Left forelimb (tissue), 1 donor: Measurements from ENCODE around the gene LDB3.

Experiments used
- DNase-seq: peaks from one replicate; pipeline ENCODE4 v3.0.0-alpha.2; 2018; ENCODE audit warnings: low spot score

LDB3 gene

DNA sequence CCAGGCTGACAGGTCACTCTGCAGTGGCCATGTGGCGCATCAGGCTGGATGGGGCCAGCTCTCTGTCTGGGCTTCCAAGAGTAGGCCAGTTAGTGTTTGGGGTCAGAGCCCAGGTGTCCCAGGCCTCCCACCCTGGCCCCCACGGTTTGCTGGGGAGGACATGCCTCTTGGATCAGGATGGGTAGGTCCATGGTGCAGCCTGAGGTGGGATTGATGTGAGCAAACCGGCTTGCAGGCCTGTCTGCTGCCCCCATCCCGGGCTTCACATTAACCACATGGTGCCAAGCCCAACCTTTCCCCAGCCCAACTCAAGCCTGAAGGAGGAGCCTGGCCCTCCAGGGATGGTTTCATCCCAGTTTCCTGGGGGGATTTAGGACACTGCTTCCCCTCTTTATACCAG is 39.2 kb downstream of the LDB3 start:
- no peak for DNase-seq

DNA sequence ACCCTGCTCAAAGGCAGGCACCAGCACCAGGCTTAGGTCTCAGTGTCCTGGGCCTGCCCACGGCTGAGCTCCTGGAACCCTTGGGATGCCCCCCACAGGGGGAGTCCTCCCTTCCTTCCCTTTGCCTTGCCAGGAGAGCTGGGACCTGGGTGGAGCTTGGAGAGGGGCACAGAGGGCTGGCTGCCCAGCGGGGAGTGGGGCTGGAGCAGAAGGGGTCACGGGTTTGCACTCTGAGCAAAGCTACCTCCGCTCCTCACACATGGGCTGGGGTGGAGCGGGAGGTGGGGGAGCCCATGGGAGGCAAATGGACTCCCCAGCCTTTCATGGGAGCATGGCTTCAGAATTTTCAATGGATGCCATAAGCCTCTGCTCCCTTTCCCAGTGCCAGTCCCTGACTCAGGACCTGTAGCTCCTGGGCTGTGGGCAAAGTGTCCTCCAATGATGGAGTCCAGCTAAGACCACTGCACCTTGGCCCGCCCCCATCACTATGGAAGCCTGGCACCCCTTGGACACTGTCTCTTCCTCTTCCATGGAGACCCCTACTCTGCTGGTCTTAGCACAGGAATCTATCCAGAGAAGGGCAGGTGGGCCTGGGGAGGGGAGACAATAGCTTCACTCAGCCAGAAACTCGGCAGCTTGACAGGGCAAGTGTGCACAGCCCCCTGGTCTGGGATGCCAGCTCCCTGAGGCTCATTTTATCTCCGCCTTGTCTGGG is 39.9 kb downstream of the LDB3 start:
- no peak for DNase-seq

DNA sequence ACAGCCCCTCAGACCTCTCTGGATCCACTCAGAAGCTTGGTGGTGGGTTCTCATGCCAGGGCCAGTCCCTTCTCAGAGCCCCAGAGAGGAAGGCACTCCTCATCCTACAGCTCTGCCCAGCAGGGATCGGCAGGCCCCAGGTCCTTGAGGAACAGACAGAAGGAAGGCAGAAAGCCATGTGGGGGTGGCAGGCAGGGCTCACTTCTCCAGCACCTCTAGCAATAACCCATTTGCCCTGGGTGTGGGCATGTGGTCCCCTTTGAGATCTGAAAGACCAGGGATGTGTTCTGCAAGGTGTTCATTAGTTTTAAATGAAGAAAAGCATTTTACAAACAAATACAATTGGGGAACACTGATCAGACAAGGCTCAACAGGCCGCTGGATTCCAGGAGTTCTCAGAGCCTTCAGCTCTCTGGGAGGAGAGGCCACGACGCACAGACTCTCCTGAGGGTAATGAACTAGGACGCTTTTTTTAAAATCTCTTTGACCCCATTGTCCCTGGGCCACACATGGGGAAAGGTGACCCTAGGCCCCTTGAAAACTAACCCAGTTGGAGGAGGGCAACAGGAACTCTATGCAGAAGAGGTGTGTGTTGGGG is 40.6 kb downstream of the LDB3 start:
- DNase-seq = no peak

DNA sequence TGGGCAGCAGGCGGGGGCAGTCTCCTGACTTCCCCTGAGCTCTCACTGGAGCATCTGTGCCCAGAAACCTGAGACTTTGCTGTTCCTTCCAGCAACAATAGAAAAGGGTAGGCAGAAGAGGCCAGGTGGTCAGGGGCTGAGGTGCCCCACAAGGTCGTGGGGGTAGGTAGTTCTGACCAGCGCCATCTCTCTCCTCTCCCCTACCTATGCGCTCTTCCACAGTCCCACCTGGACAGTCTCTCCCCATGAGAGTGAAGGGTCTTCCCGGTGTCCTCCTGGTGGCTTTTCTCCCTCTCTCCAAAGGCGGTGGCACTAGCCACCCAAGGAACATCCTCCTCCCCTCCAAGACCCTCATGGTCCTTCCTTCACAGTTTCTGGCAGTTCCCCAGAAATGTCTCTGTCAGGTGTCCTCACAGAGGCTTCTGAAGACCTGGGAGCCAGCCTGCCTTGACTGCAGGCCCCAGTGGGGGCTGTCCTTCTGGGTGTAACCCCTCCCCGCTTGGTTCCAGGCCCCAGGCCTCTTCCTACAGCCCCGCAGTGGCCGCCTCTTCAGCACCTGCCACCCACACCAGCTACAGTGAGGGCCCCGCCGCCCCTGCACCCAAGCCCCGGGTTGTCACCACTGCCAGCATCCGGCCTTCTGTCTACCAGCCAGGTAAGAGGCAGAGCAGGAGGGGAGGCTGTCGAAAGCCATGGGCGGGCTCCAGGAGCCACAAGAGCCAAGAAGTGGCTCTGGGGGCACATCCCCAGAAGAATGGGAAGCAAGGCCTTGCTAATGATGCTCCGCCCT is 41.3 kb downstream of the LDB3 start:
- DNase-seq = no peak

DNA sequence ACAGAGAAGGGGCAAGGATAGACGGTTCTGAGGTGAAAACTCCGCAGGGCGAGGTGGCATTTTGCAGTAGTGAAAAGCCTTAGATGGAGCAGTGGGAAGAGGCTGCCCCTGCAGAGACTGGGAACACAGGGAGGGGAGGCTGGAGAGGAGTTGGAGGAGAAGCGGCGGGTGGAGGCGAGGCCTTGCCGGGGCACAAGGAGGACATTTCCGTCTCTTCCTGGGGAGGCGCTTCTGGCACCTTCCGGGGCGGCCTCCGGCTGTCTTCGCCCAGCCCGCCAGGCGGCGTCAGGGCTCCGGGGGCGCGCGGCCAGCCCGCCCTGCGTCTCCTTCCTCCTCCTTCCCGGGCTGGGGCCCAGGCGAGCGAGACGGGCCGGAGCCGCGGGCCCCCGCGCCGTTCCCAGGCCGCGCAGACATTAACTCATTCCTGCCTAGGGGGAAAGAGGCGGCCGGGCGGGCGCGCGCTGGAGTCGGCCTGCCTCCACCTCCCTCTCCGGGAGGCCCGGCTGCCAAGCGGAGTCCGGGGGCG is 42.7 kb downstream of the LDB3 start:
- peak; percentile 96 for DNase-seq

DNA sequence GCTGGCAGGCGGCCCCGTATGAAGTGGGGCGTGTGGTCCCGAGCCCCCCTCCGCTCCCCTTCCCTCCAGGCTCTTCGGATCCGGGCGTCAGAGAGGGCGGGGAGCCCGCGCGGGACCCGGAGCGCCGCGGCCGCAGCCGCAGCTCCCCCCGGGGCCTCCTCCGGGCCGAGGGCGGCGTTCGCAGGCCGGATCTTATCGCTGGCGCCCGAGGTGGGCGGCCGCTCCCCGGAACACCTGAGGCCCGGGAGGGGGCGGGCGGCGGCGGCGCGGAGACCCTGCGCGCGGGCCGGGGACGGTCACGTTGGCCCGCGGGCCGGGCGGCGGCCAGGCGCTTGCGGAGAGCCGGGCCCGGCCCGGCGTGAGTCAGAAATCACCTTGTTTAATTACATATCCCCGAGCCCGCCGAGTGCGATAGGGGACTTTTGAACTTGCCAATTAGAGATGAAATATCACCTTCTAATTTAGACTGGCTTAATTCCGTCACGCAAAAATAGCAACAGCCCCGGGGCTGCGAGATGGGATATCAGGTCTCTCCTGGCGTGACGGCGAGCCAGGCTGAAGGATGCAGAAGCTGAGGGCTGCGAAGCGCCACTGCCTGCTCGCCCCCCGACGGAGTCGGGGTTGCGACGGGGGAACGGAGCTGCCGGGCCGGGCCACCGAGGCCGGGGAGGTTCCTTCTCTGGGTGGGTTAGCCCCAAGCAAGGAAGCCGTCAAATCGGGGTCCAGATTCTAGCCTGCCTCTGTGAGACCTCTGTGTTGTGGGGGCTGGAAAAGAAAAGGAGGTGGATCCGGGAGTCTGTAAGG is 43.4 kb downstream of the LDB3 start:
- no peak for DNase-seq

DNA sequence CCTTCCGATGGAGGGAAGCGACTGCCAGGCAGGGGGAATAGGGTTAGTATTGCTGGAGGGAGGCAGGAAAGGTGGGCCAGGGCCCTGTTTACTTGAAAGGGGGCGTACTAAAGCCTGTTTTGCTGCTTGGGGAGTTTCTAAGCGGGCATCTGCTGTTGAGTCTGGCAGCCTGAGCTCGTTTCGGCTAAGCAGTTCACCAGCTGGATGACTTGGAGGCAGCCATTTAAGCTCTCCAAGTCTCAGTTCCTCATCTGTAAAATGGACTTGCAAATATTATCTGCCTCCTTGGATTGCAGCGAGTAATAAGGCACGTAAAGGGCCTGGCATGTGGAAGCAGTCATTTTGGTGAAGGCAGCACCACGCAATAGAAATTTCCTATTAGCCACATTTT is 44.0 kb downstream of the LDB3 start:
- no peak for DNase-seq

DNA sequence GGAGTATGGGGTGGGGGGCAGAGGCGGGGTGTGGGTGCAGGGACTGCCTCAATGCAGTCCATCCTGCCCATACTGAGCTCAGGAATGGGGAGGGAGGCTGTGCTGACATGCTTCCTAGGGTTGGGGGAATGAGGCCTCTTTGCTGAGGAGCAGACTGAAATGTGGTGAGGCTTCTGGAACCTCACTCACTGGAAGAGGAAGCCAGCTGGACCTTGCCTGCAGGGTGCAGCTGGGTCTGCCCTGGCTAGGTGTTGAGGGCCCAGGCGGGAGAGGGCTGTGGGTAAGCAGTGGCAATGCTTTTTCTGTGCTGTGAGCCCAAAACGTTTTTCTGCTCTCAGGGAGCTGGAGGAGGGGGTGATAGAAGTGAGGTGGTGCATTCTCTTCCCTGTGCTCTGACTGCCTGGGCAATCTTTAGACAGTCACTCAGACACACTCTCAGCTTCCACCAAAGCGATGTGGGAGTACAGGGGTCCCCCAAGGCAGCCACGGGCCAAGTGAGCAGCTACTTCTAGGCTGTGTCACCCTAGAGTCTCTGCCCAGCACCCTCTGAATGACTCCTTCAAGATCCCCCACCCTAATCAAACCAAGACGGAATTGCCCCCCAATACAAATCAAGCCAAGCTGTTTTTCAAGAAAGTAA is 47.0 kb downstream of the LDB3 start:
- no peak for DNase-seq

DNA sequence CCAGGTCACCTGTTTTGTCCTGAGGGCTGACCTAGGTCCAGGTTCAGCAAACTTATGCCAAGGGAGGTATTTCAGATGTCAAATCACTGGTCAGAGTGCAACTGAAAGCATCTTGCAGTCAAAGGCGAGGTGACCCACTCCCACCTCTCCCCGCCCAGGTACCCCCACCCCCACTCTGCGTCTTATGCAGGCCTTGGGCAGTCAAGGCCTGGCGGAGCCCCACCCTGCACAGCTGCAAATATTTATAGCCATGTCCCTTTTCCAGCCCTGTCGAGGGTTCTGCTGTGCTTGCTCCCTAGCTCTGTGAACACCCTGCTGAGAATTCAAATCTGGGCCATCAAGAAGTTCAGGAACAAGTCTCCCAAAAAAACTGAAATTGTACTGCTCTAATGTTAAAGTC is 47.5 kb downstream of the LDB3 start:
- DNase-seq = no peak

DNA sequence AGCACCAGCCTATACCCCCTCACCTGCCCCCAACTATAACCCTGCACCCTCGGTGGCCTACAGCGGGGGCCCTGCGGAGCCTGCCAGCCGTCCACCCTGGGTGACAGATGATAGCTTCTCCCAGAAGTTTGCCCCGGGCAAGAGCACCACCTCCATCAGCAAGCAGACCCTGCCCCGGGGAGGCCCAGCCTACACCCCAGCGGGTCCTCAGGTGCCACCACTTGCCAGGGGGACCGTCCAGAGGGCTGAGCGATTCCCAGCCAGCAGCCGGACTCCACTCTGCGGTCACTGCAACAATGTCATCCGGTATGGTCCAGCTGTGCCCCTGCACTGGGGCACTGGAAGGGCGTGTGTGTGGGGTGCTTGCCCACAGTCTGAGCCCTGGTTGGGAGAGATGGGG is 48.2 kb downstream of the LDB3 start:
- DNase-seq = no peak

DNA sequence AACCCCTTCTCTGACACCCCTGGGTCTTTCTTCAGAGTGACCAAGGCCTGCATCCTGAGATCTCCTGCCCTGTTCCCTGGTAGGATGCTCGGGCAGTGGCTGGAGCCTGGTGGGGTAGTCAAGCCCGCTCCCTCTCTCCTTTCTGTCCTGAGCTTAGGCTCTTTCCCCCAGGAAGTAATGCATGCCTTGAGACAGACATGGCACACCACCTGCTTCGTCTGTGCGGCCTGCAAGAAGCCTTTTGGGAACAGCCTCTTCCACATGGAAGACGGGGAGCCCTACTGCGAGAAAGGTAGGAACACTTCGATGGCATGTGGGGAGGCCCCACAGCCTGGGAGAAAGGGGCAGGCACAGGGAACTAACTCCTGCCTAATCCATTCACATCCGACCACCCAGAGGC is 50.2 kb downstream of the LDB3 start:
- DNase-seq = no peak

DNA sequence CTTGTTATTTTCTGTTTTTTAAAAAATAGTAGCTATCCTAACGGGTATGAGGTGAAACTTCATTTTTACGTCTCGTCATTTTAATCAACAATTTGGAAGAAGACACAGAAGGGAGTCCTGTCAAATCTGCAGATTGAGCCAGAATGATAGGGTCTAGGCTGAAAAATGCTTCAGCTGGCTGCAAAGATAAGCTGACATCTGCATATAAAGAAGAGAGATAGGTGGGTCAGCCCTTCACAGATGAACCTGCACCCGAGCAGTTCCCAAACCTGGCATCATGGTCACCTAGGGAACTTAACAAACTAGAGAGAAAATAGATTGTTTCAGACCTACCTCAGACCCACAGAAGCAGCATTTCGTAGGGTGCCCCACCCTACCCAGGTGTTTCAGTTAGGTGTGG is 52.9 kb downstream of the LDB3 start:
- no peak for DNase-seq

DNA sequence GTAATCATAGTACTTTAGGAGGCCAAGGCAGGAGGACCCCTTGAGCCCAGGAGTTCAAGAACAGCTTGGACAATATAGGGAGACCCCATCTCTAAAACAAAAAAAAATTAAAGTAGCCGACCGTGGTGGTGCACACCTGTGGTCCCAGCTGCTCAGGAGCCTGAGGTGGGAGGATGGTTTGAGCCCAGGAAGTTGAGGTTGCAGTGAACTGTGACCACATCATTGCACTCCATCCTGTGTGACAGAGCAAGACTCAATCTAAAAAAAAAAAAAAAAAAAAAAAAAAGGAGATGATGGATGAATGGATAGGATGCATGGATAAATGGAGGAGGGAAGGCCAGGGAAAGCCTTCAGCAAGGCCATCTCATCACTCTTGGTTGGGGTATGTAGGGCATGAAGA is 54.7 kb downstream of the LDB3 start:
- DNase-seq = no peak

DNA sequence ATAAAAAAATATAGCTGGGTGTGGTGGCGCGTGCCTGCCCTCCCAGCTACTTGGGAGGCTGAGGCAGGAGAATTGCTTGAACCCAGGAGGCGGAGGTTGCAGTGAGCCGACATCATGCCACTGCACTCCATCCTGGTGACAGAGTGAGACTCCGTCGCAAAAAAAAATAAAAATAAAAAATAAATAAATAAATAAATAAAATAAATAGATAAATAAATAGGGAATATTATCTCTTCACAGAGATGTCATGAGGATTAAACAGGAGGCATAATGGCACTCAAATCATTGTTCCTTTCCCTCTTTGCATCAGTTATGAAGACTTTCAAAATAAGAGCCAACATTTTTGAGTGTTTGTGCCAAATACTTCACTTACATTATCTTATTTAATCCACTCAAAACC is 56.1 kb downstream of the LDB3 start:
- DNase-seq = no peak

DNA sequence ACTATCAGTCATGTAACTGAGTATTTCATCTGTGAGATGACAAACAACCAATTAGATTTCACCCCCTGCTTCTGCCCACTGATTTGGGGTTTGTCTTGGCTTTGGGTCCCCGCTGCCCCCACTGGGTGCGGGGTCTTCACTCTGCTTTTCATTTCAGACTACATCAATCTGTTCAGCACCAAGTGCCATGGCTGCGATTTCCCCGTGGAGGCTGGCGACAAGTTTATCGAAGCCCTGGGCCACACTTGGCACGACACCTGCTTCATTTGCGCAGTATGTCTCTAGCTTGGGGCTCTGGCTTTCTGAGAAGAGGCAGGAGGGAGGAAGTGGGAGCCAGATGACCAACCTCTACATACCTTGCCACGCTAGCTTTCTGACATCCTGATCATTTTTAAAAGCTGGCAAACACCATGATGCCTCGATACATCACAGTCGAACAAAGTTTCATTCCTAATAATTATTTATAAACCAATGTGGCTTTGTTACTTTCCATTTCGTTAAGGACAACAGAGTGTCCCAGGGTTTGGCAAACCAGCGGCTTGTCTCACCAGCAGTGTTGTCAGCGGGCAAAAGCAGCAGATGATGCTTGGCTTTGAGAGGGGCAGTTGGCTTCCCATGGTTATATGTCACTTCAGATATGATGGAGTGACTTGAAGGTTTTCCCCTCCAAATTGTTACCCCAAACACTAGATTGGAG is 57.8 kb downstream of the LDB3 start:
- DNase-seq = no peak

DNA sequence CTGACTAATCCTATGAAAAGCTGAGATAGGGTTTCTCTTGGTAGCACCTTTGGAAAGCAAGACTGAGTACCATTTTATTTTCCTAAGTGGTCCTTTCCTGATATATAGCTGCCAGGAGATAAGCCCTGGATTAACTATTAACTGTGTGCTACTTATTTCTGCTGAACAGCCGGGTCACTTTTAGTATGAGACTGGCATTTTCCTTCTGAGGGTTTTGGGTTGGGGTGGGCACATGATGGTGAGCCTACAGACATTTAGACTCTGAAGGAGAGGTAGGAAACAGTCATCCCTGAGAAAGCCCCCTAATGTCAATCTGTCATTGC is 58.3 kb downstream of the LDB3 start:
- no peak for DNase-seq

DNA sequence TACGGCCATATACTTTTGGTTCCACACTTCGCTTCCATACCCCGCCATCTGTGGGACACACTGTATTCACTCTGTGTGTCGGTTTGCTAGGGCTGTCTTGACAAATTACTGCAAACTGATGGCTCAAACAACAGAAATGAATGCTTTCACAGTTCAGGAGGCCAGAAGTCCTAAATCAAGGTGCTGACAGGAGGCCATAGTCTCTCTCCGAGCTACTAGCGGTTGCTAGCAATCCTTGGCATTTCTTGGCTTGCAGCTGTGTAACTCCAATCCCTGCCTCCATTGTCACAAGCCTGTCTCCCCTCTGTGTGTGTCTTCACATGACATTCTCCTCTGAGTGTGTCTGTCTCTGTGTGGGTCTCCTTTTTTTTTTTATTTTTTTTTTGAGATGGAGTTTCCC is 59.2 kb downstream of the LDB3 start:
- DNase-seq = no peak

DNA sequence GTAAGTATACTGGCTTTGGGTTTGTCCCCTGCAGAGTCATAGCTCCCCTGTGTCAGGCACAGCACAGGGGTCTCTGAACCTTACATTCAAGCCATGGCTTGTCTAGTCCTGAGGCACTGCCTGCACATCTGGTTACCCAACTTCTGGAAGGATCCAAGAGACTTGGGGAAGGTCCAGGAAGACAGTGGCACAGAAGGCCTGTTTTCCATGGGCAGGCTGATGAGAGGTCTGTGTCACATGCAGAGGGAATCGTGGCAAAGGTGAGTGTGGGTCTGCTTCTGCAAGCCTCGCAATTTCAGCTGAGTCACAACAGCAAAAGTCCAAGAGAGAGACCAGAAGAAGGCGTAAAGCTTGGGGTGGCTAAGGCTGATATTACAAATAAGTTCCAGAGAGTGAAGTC is 59.7 kb downstream of the LDB3 start:
- no peak for DNase-seq

DNA sequence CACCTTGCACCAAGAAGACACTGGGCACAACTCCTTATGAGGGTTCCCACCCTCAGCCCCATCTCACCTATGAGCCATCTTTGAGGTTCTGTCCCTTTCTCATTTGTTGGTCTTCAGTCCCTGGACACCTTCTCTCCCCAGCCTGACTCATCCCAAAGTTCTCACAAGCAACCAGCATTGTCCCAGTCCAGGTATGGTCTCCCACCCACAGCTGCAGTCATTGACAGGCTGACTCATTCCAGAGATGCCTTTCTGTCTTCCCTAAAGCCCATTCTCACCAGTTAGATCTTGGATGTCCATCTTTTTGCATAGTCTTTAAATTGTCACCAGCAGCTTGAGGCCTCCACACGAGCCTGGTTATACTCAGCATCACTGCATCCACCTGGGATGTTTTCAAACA is 61.4 kb downstream of the LDB3 start:
- no peak for DNase-seq

DNA sequence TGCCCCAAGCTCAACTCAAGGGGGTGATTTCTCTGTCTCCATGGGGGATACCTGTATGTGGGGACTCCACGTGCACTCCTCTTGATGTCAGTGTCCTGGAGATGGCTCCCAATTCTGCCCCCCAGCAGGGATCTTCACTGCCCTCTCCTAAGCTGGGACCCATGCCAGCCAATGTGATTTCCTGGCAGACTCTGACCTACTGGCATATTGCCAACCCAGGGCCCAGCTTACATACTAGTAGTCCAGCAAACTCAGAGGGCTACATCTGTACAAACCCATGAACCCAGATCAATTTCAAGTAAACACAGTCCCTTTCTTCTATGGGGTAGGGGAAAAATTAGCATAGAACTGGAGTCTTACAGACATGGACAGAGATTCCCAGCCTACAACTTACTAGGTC is 61.9 kb downstream of the LDB3 start:
- DNase-seq = no peak

DNA sequence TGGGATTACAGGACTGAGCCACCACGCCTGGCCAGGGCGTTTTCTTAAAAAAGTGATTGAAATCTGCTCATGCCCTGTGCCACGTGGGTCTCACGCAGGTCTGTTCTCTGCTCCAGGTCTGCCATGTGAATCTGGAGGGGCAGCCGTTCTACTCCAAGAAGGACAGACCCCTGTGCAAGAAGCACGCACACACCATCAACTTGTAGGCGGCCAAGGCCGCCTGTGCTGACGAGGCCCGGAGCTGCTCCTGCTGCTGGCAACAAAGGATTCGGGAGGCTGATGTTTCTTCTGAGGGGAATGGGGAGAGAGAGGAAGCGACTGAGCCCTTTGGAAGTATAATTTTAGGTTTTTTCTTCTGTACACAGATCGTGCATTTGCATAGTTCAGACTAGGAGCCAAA is 64.5 kb downstream of the LDB3 start:
- no peak for DNase-seq
